GM12875 (cell line): ENCODE results near the gene SPNS2.
"Not testable (repeated sequence)": the region's sequence is repeated elsewhere in the genome, so short reads cannot be mapped to it uniquely, and the experiment has no call there.

Experiments
- H3K4me3 ChIP-seq: one replicate; pipeline ENCODE4 v1.5.1; 2011; ENCODE audit warnings: low read depth, low read length, control low read depth
- TF ChIP-seq, protein P1 (sequence below): IDR thresholded peaks from 2 replicates; pipeline ENCODE4 v1.5.1; 2011; ENCODE audit warnings: low read depth, mild to moderate bottlenecking, control low read depth, inconsistent platforms, low read length, moderate library complexity, borderline replicate concordance; ENCODE audit not compliant: insufficient read depth

Gene SPNS2

DNA sequence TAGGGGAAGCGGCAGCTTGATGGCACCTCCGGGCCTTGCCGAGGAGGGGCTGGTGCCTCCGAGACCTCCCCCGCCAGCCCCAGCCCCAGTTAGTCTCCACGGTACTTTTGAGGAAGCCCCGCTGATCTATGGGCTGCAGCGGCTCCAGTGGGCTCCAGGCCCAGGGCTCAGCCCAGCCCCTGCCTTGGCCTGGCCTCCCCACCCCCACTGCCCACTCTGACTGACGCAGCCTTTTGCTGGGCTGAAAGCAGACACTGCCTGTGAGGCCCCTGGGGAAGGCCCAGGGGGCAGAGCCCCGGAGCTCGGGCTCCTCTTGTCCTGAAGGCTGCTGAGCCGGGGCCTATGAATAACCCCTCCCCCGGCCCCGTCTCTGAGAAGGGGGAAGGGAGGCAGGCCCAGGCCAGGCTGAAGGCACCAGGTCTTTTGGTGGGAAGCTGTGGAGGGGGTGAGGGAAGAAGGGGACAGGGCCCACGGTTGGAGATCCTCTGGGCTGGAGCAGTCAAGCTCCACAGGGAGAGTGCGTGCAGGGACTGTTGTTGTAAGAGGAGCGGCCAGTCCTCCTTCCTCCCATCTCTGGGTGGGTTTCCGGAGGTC is 78.1 kb downstream of the SPNS2 start:
- TF ChIP-seq, protein P1, sequence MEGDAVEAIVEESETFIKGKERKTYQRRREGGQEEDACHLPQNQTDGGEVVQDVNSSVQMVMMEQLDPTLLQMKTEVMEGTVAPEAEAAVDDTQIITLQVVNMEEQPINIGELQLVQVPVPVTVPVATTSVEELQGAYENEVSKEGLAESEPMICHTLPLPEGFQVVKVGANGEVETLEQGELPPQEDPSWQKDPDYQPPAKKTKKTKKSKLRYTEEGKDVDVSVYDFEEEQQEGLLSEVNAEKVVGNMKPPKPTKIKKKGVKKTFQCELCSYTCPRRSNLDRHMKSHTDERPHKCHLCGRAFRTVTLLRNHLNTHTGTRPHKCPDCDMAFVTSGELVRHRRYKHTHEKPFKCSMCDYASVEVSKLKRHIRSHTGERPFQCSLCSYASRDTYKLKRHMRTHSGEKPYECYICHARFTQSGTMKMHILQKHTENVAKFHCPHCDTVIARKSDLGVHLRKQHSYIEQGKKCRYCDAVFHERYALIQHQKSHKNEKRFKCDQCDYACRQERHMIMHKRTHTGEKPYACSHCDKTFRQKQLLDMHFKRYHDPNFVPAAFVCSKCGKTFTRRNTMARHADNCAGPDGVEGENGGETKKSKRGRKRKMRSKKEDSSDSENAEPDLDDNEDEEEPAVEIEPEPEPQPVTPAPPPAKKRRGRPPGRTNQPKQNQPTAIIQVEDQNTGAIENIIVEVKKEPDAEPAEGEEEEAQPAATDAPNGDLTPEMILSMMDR = no peak
- no peak overlapping the region for H3K4me3 ChIP-seq

- H3K4me3 ChIP-seq = no peak overlapping the region
- TF ChIP-seq, protein P1 = no peak
Measured at GRCh38 chr17:4577386-4577993, 78.8 kb downstream of the SPNS2 start.

- not testable (repeated sequence) for H3K4me3 ChIP-seq
Measured at GRCh38 chr17:4578349-4578748, 79.7 kb downstream of the SPNS2 start.

DNA sequence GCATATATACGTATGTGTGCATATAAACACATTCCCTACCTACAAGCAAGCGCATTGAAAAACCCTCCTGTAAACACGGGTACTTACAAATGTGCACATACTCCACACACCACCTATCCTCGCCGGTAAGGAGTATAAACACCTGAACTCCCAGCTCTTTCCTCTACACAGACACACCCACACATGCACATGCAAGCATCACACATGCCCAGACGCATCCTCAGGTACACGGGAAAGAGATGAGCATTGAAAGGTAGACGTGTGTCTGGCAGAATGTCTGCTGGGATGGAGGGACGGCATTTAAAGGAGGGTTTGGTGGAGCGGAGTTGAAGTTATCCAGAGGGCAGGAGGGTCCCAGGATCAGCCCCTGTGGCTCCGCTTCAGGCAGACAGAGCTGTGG is 81.0 kb downstream of the SPNS2 start:
- TF ChIP-seq, protein P1 = no peak
- no peak overlapping the region for H3K4me3 ChIP-seq

GRCh38 chr17:4580291-4580690 is 81.6 kb downstream of the SPNS2 start:
- TF ChIP-seq, protein P1 = no peak
- H3K4me3 ChIP-seq = no peak overlapping the region

DNA sequence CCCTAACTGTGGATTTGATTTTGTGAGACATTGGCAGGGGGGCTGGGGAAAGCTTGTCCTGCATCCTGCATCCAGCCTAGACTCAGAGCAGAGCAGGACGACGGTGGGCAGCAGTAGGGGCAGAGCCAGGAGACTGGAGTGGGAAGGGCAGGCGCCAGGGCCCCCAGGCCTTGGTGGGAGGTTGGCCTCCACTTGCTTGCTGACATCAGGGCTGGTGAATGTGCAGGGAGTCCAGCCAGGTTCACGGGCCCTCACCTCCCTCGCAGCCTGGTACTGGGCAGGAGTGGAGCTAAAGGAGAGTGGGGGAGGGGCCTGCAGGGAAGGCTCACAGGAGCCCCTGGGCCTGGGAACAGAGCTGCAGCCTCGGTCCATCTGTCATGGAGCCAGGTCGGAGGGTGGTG is 83.4 kb downstream of the SPNS2 start:
- H3K4me3 ChIP-seq = no peak overlapping the region
- TF ChIP-seq, protein P1 = no peak

DNA sequence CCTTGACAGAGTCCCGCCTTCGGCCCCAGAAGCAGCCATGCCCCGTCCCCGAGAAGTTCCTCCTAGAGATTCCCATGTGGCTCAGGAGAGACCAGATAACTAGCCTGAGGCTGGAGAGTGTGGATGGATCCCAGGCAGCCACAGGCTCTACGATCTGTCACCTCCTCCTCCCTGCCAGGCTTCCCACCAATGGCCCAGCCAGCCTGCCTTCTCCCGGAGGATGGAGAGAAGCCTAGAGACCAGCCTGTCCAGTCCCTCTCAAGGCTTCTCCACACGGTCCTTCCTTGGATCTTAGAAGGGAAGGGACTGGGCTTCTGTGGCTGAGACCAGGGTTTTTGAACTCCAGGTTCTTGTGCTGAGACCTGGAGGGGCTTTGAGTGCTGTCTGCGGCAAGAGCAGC is 84.0 kb downstream of the SPNS2 start:
- TF ChIP-seq, protein P1 = no peak
- no peak overlapping the region for H3K4me3 ChIP-seq

- H3K4me3 ChIP-seq = no peak overlapping the region
- TF ChIP-seq, protein P1 = no peak
Measured at GRCh38 chr17:4583206-4583605, 84.5 kb downstream of the SPNS2 start.
